T-helper 1 cell treated with Interleukin-12 subunit alpha and Interleukin-12 subunit beta and Interleukin-4 antibody, amounts not matched to agents 30 ng/mL and 1 ng/mL, for 36 hours (primary cell): ENCODE measurements around the gene PLXDC2. TPM values are rescaled to one million over a fixed set of nuclear protein-coding genes. Genes with fewer than 3 reads are reported as not detected.
"Not testable (repeated sequence)": the region's sequence is repeated elsewhere in the genome, so short reads cannot be mapped to it uniquely, and the experiment has no call there.

Experiments used
- intact Hi-C: fragments of 100-400 bp; cut with micrococcal nuclease; formaldehyde crosslinking; loops from one replicate; pipeline ENCODE4 v1.15.1; 2024
- total RNA-seq: library from RNA; stranded (reverse); gene quantifications from 2 replicates; pipeline ENCODE4 v1.2.3, GENCODE V29; 2022

PLXDC2 gene
- total RNA-seq, 1 donor from 2014 or later = 0.10 TPM

DNA sequence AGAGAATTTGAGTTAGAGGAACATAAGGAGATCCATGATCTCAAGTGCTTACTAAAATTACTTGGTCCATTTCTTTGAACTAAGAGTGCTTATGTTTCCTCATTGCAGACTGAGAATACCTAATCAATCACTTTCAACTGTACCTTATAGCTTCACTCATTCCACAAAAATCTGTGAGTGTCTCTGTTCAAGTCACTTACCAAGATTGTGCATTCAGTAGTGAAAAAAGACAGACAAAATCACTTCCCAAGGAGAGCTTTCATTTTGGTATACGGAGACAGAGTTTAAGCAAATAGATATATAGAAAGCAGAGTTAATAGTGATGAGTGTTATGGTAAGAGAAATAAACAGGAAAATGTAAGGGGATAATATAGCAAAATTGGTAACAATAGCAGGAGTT lies 364.5 kb downstream of the PLXDC2 start:
- intact Hi-C loops = no loop called here

DNA sequence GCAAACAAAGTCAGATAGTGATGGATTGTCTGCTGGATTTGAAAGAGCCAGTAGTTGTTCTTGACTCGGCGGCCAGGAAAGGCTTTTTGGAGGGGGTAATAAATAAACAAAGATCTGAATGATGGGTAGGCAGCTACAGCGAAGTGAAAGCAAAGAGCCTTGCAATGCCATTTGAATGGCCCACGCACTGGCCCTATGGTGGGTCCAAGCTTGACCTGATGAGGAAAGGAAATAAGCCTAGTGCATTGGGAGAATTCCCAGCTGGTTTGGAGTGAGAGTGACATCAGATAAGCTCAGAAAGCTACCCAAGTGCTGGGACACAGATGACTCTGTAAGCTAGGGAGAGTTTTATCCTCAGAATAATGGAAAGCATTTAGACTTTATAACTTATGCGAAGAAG lies 365.2 kb downstream of the PLXDC2 start:
- intact Hi-C loops = no loop called here

GRCh38 chr10:20185116-20185515 lies 368.9 kb downstream of the PLXDC2 start:
- intact Hi-C loops = no loop called here

DNA sequence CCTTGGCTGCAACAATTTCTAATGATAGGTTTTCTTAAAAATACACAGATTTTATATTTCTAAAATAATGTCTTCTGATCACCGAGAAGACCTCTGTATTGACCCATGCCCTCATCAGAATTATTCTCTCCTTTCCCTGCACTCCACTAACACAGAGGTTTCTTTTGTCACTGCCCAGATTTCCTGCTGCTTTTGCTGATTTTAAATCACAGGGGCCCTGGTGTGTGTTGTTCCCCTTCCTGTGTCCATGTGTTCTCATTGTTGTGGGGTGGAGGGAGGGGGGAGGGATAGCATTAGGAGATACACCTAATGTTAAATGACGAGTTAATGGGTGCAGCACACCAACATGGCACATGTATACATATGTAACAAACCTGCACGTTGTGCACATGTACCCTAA lies 375.2 kb downstream of the PLXDC2 start:
- intact Hi-C loops = not testable (repeated sequence)

DNA sequence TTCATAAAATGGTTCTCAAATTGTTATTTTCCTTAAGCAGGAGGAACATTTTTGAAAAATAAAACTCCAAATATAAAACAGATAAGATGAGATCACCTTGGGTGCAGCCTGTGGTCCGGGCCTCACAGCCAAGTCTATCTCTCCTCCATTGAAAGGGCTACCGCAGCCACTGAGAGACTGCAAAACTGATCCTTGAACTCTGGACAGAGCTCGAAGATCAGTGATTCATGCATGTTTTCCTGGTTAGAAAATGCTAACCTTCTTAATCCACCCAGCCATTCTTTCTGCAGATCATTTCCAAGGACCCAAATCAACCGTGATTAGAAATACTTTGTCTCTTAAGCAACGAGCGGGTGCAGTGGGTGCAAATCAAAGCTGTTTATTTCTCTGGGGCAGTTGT lies 378.8 kb downstream of the PLXDC2 start:
- intact Hi-C loops = no loop called here

DNA sequence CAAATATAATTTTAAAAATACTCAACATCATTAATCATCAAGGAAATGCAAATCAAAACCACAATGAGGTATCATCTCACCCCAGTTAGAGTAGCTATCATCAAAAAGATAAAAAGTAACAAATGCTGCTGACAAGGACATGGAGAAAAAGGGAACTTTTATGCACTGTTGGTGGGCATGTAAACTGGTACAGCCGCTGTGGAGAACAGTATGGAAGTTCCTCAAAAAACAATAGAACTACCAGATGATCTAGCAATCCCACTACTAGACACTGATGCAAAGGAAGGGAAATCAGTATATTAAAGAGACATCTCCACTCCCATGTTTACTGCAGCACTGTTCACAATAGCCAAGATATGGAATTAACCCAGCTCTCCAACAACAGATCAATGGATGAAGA lies 384.5 kb downstream of the PLXDC2 start:
- intact Hi-C loops = no loop called here

- intact Hi-C loops = no loop called here
These were observed 386.1 kb downstream of the PLXDC2 start for GRCh38 chr10:20202337-20202736.

DNA sequence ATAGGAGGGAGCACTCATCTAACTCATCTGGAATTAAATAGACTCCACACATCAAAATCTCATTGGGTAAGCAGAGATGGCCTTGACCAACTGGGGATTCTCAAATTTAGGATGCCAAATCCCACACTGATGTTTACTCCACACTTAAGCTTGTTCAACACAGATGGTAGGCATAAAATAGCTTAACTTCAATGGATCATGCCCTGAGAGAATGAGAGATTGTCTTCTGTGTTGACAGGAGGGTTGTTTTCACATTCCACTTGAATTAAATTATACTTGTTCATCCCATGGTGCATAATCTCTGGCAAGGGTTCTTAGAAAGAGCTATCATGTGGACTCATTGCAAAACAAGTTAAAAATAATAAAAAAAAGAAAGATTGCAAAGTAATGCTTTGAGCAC lies 391.4 kb downstream of the PLXDC2 start:
- intact Hi-C loops = no loop called here

- intact Hi-C loops = not testable (repeated sequence)
These were observed 392.9 kb downstream of the PLXDC2 start for GRCh38 chr10:20209098-20209497.

- intact Hi-C loops = no loop called here
These were observed 399.4 kb downstream of the PLXDC2 start for GRCh38 chr10:20215547-20216152.

GRCh38 chr10:20221356-20221755 lies 405.1 kb downstream of the PLXDC2 start:
- intact Hi-C loops = no loop called here

GRCh38 chr10:20228729-20229128 lies 412.5 kb downstream of the PLXDC2 start:
- intact Hi-C loops = no loop called here

DNA sequence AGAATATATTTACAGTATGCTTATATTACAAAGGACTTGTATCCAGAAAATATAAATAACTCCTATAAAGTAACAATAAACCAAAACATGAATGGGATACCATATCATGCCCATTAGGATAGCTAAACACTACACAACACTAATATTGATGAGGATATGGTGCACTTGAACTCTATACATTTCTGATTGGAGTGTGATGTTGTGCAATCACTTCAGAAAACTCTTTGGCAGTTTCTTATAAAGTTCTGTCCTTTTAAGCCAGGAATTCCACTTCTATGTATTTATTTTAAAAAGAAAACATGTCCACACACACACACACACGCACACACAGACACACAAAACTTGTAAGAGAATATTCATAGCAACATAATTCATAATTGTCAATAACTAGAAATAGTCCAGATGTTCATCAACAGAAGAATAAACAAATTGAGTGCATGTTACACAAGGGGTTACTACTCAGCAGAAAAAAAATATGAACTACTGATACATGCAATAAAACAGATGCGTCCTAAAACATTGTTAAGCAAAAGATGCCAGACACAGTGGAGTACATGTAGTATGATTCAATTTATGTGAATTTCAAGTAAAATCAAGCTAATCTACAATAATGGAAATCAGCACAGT lies 416.0 kb downstream of the PLXDC2 start:
- intact Hi-C loops = no loop called here

- intact Hi-C loops = no loop called here
These were observed 417.2 kb downstream of the PLXDC2 start for GRCh38 chr10:20233423-20233822.

DNA sequence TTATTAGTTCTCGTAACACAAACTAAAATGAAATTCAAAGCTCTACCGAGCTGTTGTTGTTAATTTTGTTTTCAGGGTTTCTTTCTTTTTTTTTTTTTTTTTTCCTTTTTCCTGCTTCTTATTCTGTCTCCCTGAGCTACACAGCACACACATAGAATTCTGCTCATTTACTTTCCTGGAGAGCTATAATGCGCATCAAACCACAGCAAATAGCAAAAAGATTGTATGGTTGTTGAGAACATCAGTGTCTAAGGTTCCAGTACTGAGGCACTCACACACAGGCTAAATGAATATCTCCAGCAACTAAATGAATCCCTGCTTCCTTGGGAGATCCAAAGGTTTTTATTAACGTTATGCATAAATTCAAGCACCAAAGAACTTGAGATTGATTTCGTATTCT lies 418.3 kb downstream of the PLXDC2 start:
- intact Hi-C loops = no loop called here

DNA sequence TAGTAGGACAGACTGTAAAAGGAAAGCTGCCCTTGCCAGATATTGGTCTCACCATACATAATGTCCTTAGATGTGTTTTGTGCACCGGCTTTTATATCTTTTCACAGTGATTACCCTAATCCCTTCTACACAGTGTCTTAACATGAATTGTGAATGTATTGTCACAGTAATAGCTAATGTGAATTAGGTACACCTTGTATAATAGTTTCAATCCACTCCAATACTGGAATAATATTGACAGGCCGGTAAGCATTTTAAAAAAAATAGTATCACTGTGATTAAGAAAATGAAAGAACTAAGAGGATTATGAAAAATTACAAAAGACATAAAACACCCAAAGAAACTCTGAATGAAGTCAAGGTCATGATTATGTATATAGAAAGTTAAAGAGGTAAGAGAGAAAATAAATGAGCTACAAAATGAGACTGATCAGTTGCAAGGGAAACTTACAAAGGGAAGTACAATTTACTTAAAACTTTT lies 420.9 kb downstream of the PLXDC2 start:
- intact Hi-C loops = no loop called here

GRCh38 chr10:20237586-20237985 lies 421.4 kb downstream of the PLXDC2 start:
- intact Hi-C loops = no loop called here

DNA sequence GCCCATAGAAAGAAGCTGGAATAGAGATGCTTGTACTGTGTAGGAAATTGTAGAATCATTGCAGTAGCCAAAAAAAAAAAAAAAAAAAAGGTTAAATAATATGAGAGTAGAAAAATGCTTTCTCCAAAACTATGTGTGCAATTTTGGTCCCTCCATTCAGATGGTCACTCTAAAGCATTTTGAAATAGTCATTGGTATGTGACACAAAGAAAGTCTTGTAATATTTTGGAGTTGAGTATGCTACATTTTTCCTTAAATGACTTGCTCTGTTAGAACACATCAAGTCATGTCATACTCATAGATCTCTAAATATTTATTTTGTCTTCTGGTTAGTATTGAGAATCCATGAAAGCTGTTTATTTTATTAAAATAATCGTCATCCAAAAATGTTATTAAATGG lies 424.4 kb downstream of the PLXDC2 start:
- intact Hi-C loops = no loop called here

GRCh38 chr10:20247454-20247853 lies 431.2 kb downstream of the PLXDC2 start:
- intact Hi-C loops = no loop called here

DNA sequence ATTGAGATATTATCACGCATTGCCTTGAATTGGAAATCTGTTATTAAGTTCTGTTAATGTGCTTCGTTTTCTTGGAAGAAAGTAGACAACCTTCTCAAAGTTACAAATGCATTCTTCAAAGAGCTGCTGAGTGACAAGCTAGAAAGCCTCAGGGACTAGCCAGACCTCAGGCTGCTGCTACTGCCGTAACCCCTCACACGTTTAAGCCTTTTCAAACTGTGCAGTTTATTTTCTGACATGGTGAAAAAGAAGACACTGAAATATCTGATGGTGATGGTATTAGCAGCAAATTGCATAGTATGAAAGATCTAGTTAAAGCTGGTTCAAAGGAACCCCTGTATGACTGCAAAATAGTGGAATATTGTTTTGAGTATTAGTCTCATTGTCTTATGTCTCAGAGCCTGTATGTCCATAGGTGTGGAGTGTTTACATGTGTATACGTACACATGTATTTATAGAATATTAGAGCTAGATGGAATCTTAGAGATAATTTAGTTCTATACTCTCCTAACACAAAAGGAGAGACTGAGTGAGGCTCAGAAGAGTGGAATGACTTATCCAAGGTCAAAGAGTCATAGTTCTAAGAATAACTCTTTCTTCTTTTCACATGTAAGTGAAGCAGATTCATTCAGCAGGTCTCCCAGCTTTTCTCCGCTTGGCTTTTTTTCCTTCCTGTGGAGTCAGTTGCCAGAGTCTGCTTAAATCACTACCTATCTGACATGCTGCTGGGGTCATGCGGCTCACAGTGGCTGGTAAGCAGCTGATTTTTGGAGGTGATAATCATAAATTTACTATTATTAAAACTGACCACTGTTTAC lies 431.9 kb downstream of the PLXDC2 start:
- intact Hi-C loops = no loop called here

GRCh38 chr10:20254078-20254477 lies 437.8 kb downstream of the PLXDC2 start:
- intact Hi-C loops = no loop called here

DNA sequence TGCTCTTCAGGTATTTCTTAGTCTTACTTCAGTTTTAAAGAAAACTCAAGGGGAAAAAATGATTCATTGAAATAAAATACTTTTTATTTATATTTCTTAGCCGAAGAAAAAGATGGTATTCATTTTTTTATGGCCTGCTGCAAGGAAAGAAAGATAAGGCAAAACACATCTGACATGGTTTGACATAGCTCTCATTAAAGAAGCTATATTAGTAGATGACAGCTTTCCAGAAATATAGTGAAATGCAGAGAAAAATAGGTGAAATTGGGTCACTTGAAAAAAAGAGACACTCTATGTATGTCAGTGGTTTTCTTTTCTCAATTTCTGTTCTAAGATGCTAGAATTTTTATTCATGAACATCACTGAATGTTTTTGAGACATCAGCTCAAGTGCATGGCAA lies 438.3 kb downstream of the PLXDC2 start:
- intact Hi-C loops = no loop called here
